GM18858 (cell line): Measurements from ENCODE around the gene SLX1A.
A peak's percentile ranks its signal among the peaks of the same experiment; 100 is the strongest.
"Not testable (repeated sequence)": the region's sequence is repeated elsewhere in the genome, so short reads cannot be mapped to it uniquely, and the experiment has no call there.

Experiments
- ATAC-seq: cut with Tn5 transposase; IDR thresholded peaks from one replicate; pipeline ENCODE4 v1.9.1; 2021; ENCODE audit not compliant: unreplicated experiment

Gene SLX1A

DNA sequence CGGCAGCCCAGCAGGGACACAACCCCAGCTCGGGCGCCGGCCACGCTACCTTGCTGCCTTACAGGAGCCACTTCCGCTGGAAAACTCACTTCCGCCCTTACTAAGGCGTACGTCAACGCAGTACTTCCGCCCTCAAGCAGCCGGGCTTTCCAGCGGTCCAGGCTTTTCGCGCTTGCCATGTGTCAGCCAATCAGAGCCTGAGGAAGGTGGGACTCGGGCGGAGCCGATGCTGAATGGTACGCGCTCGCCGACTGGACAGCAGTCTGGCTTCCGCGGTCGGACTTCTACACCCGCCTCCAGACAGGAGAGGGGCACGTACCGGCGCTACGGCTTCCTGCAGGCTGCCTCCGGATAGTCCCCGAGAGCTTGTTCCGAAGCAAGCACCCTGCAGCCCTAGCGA lies at the start of gene SLX1A, which contains the start of gene BOLA2B:
Gene SLX1A (plus strand): TSS at position 261 of the 400 bp plus-strand sequence. CDS start 210 bp downstream, outside the sequence.
Gene BOLA2B (minus strand): TSS at position 52 of the 400 bp plus-strand sequence. CDS start 71 bp downstream, outside the sequence.
- peak; percentile 80 for ATAC-seq

DNA sequence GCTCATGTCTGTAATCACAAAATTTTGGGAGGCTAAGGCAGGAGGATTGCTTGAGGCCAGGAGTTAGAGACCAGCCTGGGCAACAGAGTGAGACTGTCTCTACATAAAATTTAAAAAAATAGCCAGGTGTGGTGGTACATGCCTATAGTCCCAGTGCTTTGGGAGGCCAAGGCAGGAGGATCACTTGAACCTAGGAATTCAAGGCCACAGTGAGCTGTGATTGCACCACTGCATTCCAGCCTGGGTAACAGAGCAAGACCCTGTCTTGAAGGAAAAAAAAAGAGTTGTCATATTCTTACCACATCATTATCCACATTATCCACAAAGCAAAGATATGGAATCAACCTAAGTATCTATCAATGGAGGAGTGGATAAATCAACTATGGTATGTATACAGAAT lies 49.7 kb upstream of the SLX1A start:
- no peak for ATAC-seq

GRCh38 chr16:30144917-30145316 lies 48.8 kb upstream of the SLX1A start:
- no peak for ATAC-seq

DNA sequence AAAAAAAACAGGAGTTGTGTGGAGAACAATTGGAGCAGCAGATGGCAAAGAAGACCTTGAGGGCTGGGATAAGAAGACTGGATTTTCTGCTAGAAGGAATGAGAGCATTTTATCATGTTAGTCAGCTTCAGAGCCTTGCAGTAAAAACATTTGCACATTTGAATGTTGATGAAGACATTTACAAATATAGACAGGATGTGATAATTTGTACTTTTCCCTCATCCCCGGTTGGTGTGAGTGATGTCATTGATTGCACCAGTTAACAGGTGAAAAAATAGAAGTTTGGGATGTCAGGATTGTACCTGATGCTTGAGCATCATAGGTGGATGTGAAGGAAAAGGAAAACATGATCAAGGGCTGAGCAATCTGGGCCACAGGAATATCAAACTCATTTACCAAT lies 48.0 kb upstream of the SLX1A start:
- no peak for ATAC-seq

DNA sequence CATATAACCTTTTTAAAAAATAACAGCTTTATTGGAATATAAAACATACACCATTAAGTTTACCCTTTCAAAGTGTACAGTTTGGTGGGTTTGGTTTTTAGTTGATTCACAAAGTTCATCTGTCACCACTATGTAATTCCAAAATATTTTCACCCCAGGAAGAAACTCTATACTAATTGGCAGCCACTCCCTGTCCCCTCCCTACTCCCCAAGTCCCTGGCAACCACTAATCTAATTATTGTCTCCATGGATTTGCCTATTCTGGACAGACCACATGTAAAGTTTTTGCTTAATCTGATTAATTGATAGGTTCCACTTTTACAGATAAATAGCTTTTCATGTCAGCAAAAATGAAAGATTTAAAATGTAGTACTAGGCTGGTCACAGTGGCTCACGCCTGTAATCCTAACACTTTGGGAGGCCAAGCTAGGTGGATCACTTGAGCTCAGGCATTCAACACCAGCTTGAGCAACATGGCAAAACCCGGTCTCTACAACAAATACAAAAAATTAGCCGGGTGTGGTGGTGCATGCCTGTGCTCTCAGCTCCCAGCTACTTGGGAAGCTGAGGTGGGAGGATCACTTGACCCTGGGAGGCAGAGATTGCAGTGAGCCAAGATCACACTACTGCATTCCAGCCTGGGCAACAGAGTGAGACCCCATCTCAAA lies 45.7 kb upstream of the SLX1A start:
- ATAC-seq: no peak

DNA sequence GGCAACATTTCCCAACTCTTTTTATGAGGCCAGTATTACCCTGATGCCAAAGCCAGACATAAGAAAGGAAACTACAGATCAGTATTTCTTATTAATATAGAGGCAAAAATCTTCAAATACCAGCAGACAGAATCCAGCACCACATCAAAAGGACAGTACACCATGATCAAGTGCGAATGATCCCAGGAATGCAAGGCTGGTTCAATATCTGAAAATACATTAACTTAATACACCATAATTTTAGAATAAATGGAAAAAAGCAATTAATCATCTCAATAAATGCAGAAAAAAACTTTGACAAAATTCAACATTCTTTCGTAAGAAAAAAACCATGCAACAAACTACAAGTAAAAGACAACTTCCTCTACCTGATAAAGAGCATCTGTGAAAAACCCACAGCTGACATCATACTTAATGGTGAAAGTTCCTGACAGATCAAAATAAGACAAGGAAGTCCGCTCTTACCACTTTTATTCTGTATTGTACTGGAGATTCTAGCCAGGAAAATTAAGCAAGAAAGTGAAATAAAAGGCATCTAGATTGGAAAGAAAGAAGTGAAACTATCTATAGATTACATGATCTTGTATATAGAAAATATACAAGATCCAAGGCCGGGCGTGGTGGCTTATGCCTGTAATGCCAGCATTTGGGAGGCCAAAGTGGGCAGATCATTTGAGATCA lies 44.3 kb upstream of the SLX1A start:
- ATAC-seq: no peak

GRCh38 chr16:30151091-30151490 lies 42.6 kb upstream of the SLX1A start:
- no peak for ATAC-seq

GRCh38 chr16:30152517-30152916 lies 41.2 kb upstream of the SLX1A start:
- ATAC-seq: no peak

DNA sequence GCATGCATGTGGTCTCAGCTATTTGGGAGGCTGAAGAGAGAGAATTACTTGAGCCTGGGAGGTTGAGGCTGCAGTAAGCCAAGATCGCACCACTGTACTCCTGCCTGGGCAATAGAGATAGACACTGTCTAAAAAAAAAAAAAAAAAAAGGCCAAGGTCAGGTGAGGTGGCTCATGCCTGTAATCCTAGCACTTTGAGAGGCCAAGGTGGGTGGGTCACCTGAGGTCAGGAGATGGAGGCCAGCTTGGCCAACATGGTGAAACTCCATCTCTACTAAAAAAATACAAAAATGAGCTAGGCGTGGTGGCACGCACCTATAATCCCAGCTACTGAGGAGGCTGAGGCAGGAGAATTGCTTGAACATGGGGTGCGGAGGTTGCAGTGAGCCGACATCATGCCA lies 38.5 kb upstream of the SLX1A start:
- no peak for ATAC-seq

- ATAC-seq: no peak
These were observed 36.5 kb upstream of the SLX1A start for GRCh38 chr16:30157214-30157613.

- no peak for ATAC-seq
These were observed 30.1 kb upstream of the SLX1A start for GRCh38 chr16:30163538-30163937.

- no peak for ATAC-seq
These were observed 27.3 kb upstream of the SLX1A start for GRCh38 chr16:30166202-30166902.

DNA sequence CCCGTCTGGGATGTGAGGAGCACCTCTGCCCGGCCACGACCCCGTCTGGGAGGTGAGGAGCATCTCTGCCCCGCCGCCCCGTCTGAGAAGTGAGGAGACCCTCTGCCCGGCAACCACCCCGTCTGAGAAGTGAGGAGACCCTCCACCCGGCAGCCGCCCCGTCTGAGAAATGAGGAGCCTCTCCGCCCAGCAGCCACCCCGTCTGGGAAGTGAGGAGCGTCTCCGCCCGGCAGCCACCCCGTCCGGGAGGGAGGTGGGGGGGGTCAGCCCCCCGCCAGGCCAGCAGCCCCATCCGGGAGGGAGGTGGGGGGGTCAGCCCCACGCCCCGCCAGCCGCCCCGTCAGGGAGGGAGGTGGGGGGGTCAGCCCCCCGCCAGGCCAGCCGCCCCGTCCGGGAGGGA lies 24.9 kb upstream of the SLX1A start:
- not testable (repeated sequence) for ATAC-seq

GRCh38 chr16:30169416-30169815 lies 24.3 kb upstream of the SLX1A start:
- not testable (repeated sequence) for ATAC-seq

DNA sequence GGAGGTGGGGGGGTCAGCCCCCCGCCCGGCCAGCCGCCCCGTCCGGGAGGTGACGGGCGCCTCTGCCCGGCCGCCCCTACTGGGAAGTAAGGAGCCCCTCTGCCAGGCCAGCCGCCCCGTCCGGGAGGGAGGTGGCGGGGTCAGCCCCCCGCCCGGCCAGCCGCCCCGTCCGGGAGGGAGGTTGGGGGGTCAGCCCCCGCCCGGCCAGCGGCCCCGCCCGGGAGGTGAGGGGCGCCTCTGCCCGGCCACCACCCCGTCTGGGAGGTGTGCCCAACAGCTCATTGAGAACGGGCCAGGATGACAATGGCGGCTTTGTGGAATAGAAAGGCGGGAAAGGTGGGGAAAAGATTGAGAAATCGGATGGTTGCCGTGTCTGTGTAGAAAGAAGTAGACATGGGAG lies 23.5 kb upstream of the SLX1A start:
- ATAC-seq: not testable (repeated sequence)

GRCh38 chr16:30173054-30173453 lies 20.6 kb upstream of the SLX1A start:
- ATAC-seq: no peak

GRCh38 chr16:30176876-30177275 lies 16.8 kb upstream of the SLX1A start:
- not testable (repeated sequence) for ATAC-seq

- no peak for ATAC-seq
These were observed 14.5 kb upstream of the SLX1A start for GRCh38 chr16:30179195-30179594.

DNA sequence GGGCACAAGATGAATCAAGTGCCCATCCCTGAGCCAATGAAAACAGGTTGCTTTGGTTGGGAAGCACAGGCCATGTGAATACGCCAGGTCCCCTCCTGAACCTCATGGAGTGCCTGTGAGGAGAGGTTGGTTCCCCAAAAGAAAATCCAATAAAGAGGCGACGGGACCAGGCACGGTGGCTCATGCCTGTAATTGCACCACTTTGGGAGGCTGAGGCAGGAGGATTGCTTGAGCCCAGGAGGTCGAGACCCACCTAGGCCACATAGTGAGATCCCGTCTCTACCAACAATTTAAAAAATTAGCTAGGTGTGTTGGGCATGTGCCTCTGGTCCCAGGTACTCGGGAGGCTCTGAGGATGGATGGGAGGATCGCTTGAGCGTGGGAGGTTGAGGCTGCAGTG lies 13.7 kb upstream of the SLX1A start:
- no peak for ATAC-seq

- no peak for ATAC-seq
These were observed 12.9 kb upstream of the SLX1A start for GRCh38 chr16:30180741-30181140.

DNA sequence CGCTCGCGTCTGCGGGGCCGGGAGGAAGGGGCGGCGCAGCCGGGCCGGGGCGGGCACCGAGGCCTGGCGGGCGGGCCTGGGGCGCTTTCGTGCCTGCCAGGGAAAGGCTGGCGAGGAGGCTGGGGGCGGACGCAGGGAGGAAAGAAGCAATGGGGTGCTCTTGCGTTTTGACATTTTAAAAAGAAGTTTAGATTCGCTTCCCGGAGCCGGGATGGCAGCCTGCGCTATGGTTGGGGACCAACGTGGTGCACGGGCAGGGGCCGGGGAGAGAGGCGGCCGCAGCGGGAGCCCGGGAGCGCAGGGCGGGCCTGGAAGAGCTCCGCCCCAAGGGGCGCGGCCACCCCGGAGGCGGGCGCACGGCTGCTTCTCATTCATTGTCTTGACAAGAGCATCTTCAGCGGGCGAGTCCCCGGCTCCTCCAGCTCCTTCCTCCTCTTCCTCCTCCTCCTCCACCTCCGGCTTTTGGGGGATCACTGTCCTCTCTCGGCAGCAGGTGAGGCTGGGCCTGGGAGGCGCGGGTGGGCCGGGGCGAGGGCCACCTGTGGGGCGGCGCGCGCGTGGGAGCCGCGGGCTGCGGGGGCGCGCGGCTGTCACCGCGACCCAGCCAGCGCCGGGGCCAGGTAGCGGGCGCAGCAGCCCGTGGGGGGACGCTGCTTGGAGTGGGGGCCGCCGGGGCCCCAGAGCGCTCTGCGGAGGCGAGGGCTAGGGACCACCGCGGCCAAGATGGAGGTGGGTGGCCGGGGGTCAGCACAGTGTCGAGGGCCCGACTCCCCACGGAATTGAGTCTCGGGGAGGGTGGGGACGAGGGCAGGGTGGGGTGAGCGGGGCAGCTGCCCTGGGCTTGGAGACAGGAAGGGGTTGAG lies 10.2 kb upstream of the SLX1A start, which contains the start of gene CORO1A:
Gene CORO1A (plus strand): TSS at position 370 of the 863 bp plus-strand sequence. CDS start 1,608 bp downstream, outside the sequence.
- ATAC-seq: no peak
